Brain microvascular endothelial cell (primary cell): ENCODE measurements around the gene MAP4.
A peak's percentile ranks its signal among the peaks of the same experiment; 100 is the strongest.

Source experiments
- DNase-seq: peaks from one replicate; pipeline ENCODE4 v3.0.0-alpha.2; 2020
- H3K27ac ChIP-seq: fragments of 250-450 bp; sonication (Bioruptor Pico); 2 replicates; pipeline ENCODE4 v1.5.1; 2020; ENCODE audit warnings: mild to moderate bottlenecking, moderate library complexity
- H3K27me3 ChIP-seq: fragments of 250-450 bp; sonication (Bioruptor Pico); replicated peaks from 2 replicates; pipeline ENCODE4 v1.5.1; 2020; ENCODE audit warnings: mild to moderate bottlenecking
- H3K36me3 ChIP-seq: fragments of 250-450 bp; sonication (Bioruptor Pico); replicated peaks from 2 replicates; pipeline ENCODE4 v1.5.1; 2020; ENCODE audit warnings: mild to moderate bottlenecking
- H3K4me3 ChIP-seq: 2 replicates; pipeline ENCODE4 v1.5.1; 2011; ENCODE audit warnings: low read depth, mild to moderate bottlenecking, control low read depth, low read length, moderate library complexity
- CTCF ChIP-seq: IDR thresholded peaks from 2 replicates; pipeline ENCODE4 v1.5.1; 2011; ENCODE audit warnings: low read depth, mild to moderate bottlenecking, moderate library complexity, low read length, control low read depth, inconsistent platforms; ENCODE audit errors: missing control alignments
- in situ Hi-C: cut with HindIII; loops from 2 replicates; pipeline ENCODE4 v1.10.0; 2017; ENCODE audit warnings: low sequenced_read_pairs, low pct_ligation_motif_present

MAP4 gene

GRCh38 chr3:47994180-47994579 is 22.0 kb downstream of the MAP4 start:
- Histone ChIP-seq H3K36me3 (peaks cover 13% of the 10 kb centered on the region), H3K4me3 (no peak overlapping the region), H3K27ac (no peak overlapping the region), H3K27me3 (no peaks in the 10 kb centered on the region)
- TF ChIP-seq CTCF: no peak
- in situ Hi-C loops: no loop called here
- no peak for DNase-seq

- H3K27ac ChIP-seq: no peak overlapping the region
- H3K27me3 ChIP-seq: no peaks in the 10 kb centered on the region
- in situ Hi-C loops: no loop called here
- H3K4me3 ChIP-seq: no peak overlapping the region
- peaks cover 18% of the 10 kb centered on the region for H3K36me3 ChIP-seq
- no peak for DNase-seq
- no peak for TF ChIP-seq CTCF
Observed at GRCh38 chr3:47991341-47991740, 24.9 kb downstream of the MAP4 start.

- peak; percentile 88 for TF ChIP-seq CTCF
- Histone ChIP-seq H3K4me3 (no peak overlapping the region), H3K27me3 (no peaks in the 10 kb centered on the region), H3K36me3 (peaks cover 15% of the 10 kb centered on the region), H3K27ac (no peak overlapping the region)
- peak; percentile 89 for DNase-seq
- in situ Hi-C loops: no loop called here
Observed at GRCh38 chr3:47989981-47990440, 26.2 kb downstream of the MAP4 start.

GRCh38 chr3:47985381-47985780 is 30.8 kb downstream of the MAP4 start:
- H3K4me3 ChIP-seq: no peak overlapping the region
- no peak for TF ChIP-seq CTCF
- peaks cover 9% of the 10 kb centered on the region for H3K36me3 ChIP-seq
- H3K27me3 ChIP-seq: no peaks in the 10 kb centered on the region
- in situ Hi-C loops: no loop called here
- H3K27ac ChIP-seq: no peak overlapping the region
- DNase-seq: no peak

GRCh38 chr3:47984075-47984728 is 32.0 kb downstream of the MAP4 start:
- H3K27ac ChIP-seq: no peak overlapping the region
- in situ Hi-C loops: no loop called here
- H3K27me3 ChIP-seq: no peaks in the 10 kb centered on the region
- peaks cover 5% of the 10 kb centered on the region for H3K36me3 ChIP-seq
- no peak overlapping the region for H3K4me3 ChIP-seq
- peak; percentile 73 for DNase-seq
- TF ChIP-seq CTCF: no peak

GRCh38 chr3:47980795-47981194 is 35.4 kb downstream of the MAP4 start:
- in situ Hi-C loops: no loop called here
- Histone ChIP-seq H3K27me3 (no peaks in the 10 kb centered on the region), H3K36me3 (no peaks in the 10 kb centered on the region), H3K4me3 (no peak overlapping the region), H3K27ac (no peak overlapping the region)
- no peak for DNase-seq
- no peak for TF ChIP-seq CTCF
